ENCODE results near the gene DDX41. TPM values are rescaled to one million over a fixed set of nuclear protein-coding genes. Genes with fewer than 3 reads are reported as not detected.
A peak's percentile ranks its signal among the peaks of the same experiment; 100 is the strongest.

Gene DDX41
- total and polyA plus RNA-seq, 2 of the 13 experiments (the other 11 are each of a cell fraction or from before 2014, with no cell fraction given), result 62.8 to 105 TPM

GRCh38 chr5:177500685-177501522 is 15.9 kb downstream of the DDX41 start (continued):
- TF ChIP-seq HNF1A (IDR thresholded peaks at IDR 0.05; ENCODE audit: low read depth) (no peak), HNF1A (CRISPR knock-in tag; IDR thresholded peaks at IDR 0.05; ENCODE audit: borderline replicate concordance) (no peak), DNMT3B (CRISPR knock-in tag; conservative IDR thresholded peaks at IDR 0.05) (no peak), CBFB (CRISPR knock-in tag; IDR thresholded peaks at IDR 0.05) (no peak), PAX8 (CRISPR knock-in tag; IDR thresholded peaks at IDR 0.05; ENCODE audit: borderline replicate concordance) (no peak), BRCA1 (CRISPR knock-in tag; IDR thresholded peaks at IDR 0.05) (no peak), REXO4 (CRISPR knock-in tag; IDR thresholded peaks at IDR 0.05; ENCODE audit: borderline replicate concordance) (no peak), ZBTB7B (CRISPR knock-in tag; IDR thresholded peaks at IDR 0.05) (peak; percentile 42; the same call in 1 of the 2 replicates), EP300 (IDR thresholded peaks at IDR 0.05; ENCODE audit: low read depth in 2 of 2, low read length in 2 of 2) (no peak), EP300 (CRISPR knock-in tag; IDR thresholded peaks at IDR 0.05; ENCODE audit: borderline replicate concordance) (no peak), ATF3 (CRISPR knock-in tag; IDR thresholded peaks at IDR 0.05) (no peak), CHD2 (IDR thresholded peaks at IDR 0.05; ENCODE audit: low read depth, low read length) (no peak), ZNF878 (CRISPR knock-in tag; IDR thresholded peaks at IDR 0.05) (no peak), AKNA (CRISPR knock-in tag; IDR thresholded peaks at IDR 0.05; ENCODE audit: borderline replicate concordance) (no peak), RNF219 (CRISPR knock-in tag; IDR thresholded peaks at IDR 0.05) (no peak)

Data from HepG2 (cell line).